HG03457 (cell line): ENCODE results near the gene ORAI3.

Source experiments
- ATAC-seq: cut with Tn5 transposase; IDR thresholded peaks from one replicate; pipeline ENCODE4 v1.9.1; 2021; ENCODE audit warnings: moderate number of reproducible peaks; ENCODE audit not compliant: unreplicated experiment

ORAI3 gene

DNA sequence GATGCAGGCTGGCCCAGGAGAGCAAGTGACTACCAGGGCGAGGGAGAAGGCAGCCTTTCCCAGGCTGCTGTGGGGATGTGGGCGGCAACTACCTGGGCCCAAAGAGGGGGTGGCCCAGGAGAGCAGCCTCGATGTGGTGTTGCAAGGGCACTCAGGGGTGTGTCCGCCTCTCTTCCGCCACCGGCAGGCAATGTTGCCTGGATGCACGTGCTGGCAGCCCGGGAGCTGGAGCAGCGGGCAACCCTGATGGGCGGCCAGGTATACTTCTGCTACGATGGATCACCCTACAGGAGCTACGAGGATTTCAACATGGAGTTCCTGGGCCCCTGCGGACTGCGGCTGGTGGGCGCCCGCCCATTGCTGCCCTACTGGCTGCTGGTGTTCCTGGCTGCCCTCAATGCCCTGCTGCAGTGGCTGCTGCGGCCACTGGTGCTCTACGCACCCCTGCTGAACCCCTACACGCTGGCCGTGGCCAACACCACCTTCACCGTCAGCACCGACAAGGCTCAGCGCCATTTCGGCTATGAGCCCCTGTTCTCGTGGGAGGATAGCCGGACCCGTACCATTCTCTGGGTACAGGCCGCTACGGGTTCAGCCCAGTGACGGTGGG is 38.8 kb downstream of the ORAI3 start:
- no peak for ATAC-seq

DNA sequence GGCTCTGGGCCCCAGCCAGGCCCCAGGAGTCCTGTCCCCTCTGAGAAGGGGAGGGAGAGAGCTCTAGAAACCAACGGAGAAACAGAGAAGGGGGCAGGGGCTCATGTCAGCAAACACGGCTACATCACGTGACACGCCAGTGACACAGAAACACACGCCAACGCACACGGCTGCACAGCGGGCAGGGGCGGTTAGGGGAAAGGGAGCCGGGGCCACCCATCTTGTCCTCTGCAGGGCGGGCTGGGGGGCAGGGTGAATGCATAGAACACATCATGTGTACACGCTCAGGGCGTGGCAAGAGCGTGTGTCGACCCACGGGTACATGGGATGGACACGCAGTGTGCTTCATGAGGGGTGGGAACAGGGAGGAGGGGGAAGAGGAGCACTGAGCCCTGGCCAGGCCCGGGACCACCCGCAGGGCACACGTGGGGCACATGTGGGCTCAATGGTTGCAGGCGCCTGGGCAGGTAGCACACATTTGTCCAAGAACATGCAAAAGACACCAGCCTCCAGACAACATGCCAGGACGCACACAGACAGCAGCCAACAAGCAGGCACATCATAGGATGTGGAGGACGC is 40.7 kb downstream of the ORAI3 start:
- ATAC-seq = no peak

DNA sequence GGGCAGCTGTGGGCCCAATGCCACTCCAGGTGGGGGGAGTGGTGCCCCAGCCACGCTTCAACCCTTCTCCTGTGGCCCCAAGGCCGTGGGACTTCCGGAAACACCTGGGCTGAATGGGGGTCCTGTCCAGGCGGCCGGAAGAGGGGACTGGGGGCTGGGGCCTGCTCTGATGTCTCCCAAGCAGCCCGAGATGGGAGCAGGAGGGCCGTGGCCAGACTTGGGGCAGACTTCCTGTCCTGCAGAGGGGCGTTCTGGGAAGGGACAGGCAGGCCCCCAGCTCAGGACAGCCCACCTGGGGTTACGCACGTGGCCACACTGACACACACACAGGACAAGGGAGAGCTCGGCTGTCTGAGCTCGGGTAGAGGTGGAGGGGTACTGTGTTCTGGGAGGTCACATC is 41.2 kb downstream of the ORAI3 start:
- no peak for ATAC-seq

DNA sequence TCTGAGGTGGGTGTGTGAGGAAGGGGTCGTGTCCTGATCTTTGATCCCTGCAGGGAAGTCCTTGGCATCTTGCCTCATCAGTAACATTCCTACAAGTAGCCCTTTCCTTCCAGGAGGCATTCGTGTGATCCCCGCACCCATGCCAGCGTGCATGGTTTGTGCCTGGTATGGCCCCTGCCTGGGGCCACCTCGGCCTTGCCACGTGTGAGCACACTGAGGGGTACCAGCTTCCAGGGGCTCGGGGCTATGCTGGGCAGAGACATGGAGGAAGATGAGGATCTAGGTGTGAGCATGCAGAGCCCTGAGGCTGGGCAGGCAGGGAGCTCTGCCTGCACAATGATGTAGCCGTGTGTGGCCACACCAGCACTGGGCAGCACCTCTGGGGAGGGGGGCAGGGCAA is 42.2 kb downstream of the ORAI3 start:
- no peak for ATAC-seq

DNA sequence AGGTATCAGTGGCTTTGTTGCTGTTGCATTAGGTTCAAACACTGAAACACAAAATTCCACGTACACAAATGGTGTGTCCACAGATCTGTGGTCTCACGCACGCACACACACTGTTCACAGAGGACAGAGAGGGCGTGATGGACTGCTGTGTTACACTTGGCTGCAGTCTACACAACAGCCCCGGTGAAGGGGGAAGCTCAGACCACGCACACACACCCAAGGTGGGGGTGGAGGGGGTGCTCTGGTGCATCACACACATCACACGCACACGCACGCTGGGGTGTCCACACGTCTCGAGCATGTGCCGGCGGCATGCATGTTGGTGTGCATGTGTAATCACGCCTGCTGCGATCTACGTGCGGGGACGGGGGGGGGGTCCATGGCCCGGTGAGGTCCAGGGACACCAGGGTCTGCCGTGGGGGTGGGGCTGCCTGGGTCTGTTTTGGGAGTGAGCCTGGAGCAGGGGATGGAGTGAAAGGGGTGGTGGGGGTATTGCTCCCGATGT is 43.5 kb downstream of the ORAI3 start:
- ATAC-seq = no peak

DNA sequence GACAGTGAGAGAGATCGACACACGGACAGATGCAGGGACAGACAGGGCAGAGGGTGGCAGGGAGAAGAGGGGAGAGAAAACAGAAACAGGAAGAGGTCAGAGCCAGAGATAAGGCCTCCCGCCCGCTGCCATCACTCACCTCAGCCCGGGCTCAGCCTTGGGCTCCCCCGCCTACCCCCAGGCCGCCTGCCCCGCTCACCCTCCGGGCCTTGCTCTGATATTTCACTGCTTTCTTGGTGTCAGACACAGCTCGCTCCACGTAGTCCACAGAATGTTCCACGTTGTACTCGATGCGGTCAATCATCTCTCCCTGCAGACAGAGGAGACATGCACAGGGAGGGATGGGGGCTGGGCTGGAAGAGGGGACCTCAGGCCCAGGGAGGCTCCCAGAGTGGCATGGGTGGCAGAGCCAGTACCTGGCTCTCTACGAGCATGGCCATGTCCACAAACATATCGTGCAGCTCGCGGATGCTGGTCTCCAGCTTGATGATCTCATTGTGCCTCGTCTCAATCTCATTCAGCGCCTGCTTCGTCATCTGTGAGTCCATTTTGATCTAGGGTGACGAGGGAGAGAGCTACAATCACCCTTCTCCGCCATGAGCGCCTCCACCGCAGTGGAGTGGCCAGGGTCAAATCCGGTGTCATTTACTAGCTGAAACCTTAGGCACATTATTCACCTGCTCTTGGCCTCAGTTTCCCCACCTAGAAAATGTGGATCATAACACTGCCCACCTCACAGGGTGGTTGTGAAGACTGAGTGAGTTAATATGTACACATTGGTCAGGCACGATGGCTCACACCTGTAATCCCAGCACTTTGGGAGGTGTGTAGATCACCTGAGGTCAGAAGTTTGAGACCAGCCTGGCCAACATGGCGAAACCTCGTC is 44.3 kb downstream of the ORAI3 start:
- no peak for ATAC-seq

DNA sequence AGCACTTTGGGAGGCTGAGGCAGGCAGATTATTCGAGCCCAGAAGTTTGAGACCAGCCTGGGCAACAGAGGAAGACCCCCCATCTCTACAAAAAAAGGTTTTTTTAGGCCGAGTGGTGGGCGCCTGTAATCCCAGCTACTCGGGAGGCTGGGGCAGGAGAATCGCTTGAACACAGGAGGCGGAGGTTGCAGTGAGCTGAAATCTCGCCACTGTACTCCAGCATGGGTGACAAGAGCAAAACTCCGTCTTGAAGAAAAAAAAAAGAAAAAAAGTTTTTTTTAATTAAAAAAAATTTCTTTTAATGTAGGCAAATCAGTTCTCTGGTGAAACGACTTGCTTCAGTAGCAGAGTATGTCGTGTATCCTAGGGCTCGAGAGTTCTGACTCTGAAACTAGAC is 47.1 kb downstream of the ORAI3 start:
- ATAC-seq = no peak

DNA sequence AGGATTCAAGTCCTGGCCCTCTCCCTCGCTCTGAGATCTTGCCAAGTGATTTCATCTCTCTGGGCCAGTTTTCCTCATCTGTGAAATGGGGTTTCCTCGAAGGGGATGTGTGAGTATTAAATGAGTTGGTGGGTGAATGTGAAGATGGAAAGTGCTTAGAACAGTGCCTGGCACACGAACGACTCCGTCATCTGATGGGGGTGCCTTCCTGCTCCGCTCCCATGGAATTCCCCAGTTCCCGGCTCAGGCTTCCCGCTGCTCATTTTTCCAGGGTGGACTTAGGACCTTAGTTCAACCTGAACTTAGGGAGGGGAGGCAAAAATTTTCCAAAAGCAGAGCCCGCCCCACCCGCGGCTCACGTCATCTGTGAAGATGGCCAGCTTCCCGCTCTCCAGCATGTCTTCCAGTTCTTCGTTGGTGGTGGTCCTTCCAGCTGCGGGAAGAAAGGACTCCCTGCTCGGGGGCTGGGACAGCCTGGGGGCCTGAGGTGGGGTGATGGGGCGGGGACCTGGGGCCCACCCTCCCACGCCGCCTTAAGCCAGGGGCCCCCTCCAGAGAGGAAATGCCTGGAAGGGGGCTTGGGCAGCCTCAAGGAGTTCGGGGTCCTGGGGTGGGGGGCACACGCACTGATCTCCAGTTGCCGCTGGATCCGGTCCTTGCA is 47.6 kb downstream of the ORAI3 start:
- no peak for ATAC-seq

DNA sequence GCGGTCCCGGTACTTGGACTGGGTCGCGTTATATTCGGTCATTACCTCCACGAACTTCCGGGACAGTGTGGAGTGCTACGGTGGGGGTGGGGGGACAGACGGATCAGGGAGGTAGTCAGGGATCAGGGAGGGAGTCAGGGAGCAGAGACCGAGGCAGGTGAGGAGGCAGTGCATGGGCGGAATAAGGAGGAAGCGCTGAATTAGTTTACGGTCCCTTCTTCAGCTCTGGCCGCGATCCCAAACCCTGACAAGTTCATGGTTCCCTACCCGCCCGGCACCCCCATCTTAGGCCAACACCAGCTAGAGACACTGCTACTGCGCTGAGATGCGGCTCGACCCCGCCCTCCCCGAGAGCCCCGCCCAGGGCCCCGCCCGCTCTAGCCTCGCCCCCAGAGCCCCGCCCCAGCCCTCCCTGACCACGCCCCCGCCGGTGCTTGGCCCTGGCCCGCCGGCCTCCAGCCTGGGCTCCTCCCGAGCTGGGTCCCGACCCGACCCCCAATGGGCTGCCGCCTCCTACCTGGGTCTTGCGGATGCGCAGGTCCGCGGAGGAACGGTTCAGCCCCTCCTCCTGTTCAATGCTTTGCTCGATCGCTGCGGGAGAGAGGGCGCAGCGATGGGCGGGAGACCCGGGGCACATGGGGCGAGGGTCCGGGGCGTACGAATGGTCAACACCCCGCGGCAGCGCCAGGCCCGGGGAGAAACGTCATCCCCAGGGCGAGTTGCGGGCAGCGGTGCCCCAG is 48.3 kb downstream of the ORAI3 start:
- ATAC-seq = peak; percentile 62

DNA sequence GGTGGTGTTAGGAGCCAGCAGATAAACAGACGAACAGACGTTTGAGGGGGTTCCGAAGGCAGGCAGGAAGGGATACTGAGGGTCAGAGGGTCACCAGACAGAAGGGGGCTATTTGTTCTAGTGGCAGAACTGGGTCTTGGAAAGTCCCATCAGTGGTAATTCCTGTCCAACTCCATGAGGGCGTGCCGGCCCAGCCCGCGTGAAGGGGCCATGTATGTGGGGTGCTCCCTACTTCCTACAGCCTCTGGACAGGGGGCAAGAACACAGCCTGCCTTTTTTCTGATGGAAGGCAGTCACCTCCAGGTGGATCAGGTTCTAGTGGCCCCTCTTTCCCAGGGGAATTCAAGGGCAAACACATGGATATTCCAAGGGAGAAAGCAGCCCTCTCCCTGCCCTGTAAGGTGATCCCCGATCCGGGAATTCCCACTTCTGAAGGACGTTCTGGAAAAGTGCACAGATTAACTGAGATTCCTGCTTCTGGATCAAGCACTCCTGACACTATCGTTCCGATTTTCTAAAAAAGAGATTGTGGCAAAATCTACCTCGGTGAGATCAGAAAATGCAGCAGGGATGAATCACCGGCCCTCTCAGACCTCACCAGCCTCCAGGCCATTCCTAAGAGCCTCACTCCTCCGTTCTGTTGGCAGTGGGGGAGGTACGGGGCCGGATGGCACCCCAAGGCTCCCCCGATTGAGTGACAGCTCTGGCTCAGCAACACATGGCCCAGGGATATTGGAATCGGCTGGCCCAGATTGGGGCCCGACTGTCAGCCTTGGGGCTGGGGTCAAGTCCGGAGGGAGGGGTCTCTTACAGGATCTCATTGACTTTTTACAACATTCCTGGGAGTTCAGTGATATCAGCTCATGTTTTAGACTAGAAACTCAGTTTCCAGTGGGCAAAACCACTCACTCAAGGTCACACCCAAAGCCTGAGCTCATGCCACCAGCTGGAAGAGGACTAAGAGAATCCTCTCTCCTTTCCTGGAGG is 49.1 kb downstream of the ORAI3 start:
- ATAC-seq = no peak

DNA sequence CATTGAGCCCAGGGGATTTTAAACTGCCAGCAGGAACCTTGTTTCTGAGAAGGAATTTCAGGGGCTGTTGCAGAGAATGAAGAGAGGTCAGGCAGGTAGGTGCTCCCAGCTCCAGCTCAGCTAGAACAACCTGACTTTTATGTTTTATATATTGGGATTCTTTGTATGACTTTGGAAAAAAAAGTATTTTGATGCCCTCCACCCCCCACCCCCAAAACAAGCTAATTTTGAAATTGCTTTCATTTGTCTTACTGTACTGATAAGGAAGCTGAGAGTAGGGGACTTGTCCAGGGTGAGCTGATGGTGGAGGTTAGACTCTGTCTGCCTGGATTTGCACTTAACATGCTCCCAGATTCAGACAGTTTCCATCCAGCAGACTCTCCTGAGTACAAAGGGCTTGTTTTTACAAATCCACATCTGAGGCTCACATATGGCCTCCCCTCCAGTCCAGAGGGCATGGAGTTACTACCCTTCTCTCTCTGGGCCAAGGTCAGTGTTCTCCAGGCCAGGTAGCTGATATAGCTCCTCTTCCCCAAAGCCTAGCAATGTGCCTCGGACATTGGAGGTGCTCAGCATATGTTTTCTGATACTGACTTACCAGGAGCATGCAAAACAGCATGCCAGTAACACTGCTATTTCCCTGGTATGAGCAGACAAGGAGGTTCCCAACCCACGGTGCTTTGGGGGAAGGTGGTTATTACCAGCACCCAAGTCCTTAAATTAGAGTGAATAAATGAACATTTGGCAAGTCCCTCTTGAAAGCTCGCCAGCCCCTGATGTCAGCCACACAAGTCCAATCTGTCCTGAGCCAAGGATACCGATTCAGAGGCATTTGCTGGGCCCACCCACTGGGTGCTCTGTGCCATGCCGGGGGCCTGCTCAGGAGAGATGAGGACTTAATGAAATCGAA is 50.2 kb downstream of the ORAI3 start:
- no peak for ATAC-seq

DNA sequence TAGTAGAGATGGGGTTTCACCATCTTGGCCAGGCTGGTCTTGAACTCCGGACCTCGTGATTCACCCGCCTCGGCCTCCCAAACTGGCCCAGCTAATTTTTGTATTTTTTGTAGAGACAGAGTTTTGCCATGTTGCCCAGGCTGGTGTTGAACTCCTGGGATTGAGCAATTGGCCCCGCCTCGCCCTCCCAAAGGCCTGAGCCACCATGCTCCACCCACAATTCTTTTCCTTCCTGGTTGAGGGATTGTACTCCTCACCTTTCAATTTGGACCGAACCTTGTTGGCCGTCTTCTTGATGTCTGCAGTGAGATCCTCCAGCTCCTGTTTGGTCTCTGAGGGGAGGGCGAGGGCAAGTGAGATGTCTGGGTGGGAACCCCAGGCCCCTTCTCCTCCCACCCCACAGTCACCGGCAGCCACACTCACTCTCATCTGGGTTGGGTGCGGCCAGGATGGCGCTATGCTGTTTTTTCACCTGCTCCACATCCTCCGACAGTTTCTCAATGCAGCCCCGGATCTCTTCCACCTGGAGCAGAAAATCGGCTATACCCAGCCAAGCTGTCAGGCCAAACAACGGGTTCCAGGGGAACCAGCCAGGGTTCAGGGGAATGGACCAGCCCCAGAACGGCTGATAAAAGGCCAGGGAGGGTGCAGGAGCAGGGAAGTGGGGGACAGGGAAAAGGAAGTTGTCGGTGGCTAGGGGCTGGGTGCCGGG is 52.0 kb downstream of the ORAI3 start:
- no peak for ATAC-seq

DNA sequence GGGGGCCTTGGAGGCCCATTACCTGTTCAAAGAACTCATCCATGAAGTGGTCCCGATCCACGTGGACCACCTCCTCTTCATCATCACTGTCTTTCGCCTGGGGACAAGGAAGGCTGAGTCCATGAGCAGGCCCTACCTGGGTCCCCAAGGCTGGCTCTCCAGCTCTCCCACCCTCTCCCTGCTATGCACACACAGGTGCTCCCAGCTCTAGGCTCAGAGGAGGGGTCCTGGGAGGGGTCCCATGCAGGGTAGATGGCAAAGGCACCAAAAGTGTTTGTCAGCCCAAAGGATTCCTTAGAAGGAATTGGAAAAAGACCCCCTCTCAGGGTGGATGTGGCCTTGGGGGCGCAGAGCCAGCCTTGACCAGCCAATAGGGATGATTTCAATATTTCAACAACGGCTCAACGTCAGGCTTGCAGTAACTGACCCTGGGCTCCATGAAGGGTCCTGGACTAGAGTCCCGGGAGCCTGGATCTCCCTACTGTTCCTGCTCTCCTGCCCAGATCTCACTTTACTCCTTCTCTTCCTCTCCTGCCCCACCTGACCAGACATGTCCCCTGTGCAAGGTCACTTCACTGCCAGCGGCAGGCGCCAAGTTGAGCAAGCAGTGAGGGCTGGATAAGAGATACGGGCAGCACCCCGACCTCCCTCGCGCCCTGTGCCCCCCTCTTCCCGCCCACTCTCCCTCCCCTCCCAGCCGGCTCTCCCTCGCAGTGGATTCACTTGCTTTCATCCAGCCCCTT is 52.8 kb downstream of the ORAI3 start:
- ATAC-seq = no peak

DNA sequence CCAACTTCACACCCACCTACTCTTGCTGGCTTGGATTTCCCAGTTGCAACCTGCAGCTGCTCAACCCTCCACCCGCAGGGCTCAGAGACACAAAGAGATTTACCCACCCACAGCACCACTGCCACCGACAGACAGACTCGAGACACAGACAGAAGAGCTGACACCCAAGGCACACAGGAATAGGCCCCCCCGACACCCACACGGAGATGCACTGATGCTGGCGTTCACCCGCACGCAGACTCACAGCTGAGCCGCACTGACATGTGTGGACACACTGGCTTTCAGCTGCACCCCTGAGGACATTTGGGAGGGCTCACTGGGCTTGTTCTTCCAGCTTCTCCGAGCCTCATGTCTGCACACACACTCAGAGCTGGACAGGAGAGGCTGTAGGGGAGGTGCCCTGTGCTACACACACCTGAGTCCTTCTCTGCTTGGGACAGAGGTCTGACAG is 53.4 kb downstream of the ORAI3 start:
- no peak for ATAC-seq

DNA sequence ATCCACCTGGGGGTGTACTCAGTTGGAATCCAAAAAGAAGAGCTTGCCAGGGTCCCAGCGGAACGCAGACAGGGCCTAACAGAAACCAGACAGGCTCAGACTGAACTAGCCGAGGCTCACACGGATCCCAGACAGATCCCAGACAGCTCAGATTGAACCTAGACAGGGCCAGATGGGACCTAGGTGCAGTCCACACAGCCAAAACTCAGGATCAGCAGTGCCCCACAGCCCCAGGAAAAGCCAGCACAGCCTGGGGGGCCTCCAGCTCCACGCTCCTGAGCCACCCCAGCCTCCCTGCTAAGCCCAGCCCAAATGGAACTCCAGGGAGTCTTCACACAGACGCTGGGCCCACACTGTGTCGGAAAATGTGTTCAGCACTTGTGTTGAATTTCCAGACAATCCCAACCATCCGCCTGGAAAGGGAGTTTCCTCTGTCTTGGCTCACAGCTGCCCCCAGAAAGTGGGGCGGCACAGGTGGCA is 54.0 kb downstream of the ORAI3 start:
- no peak for ATAC-seq

DNA sequence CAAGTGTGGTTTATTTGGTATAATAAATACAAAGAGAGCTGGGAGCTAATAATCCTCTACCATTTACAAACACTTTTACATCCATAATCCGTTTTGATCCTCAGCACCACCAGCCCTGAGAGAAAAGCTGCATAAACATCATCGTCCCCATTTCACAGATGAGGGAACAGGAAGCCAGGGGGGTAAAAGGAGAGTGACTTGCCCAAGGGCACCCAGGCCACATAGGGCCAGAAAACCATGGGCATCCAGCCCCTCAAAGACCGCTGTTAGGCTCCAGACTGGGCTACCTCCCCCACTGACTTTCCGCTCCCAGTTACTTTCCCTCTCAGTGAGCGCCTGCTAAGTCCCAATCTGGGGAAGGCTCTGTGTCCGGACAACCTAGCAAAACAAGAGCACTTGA is 54.9 kb downstream of the ORAI3 start:
- ATAC-seq = no peak
